H54 (cell line): ENCODE results near the gene SERGEF.

Source experiments
- DNase-seq: peaks from one replicate; pipeline ENCODE4 v3.0.0; 2011; ENCODE audit warnings: low spot score, mixed read lengths; ENCODE audit not compliant: insufficient read length
- FAIRE-seq: peaks from 3 replicates; lab custom pipeline; 2011; peaks lifted over from hg19 to GRCh38; lab: Jason Lieb, UNC
- POLR2A ChIP-seq: IDR thresholded peaks from 2 replicates; pipeline ENCODE4 v1.6.1; 2011; ENCODE audit warnings: low read depth, mild to moderate bottlenecking, low read length

The SERGEF gene

GRCh38 chr11:17838102-17838501 lies 174.7 kb downstream of the SERGEF start:
- FAIRE-seq (no peak), DNase-seq (no peak)
- no peak for TF ChIP-seq POLR2A

GRCh38 chr11:17831883-17832282 lies 181.0 kb downstream of the SERGEF start:
- no peak for FAIRE-seq
- TF ChIP-seq POLR2A, result no peak
- DNase-seq, result no peak

GRCh38 chr11:17831228-17831627 lies 181.6 kb downstream of the SERGEF start:
- no peak for DNase-seq
- FAIRE-seq, result no peak
- TF ChIP-seq POLR2A, result no peak

GRCh38 chr11:17828311-17828751 lies 184.5 kb downstream of the SERGEF start:
- DNase-seq (no peak), FAIRE-seq (no peak)
- no peak for TF ChIP-seq POLR2A

DNA sequence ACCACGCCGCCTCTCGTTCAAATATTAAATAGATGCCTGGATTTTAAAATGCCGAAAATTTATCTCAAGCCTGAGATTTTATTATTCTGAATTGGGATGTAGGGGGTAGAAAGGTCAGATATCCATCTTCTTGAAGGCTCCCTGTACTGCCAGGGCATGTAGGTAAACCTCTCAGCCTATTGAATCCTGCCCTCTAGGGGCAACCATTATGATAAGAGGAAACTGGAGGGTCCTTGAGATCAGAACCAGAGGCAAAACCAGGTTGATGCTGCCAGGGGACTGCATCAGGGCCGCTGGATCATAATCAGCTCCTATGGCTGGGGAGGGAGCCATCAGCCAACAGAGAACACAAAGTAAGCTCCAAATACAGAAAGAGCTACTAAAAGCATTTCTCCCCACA lies 185.8 kb downstream of the SERGEF start:
- FAIRE-seq, result no peak
- TF ChIP-seq POLR2A, result no peak
- no peak for DNase-seq

DNA sequence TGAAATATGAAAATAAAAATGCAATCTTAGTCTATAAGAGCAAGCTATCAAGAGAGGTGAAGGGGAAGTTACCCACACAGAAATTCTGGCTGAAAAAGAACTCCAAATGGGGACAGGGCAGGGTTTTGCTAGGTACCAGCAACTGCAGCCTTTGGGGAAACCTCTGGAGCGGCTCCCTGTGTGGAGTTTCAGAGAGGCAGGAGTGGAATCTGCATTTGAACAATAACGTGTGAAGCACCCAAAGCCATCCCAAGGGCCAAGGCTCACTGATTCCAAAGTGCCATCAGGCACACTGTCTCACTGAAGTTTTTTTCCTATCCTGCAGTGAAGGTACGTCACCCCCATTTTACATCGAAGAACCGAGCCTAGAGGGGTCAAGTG lies 190.5 kb downstream of the SERGEF start:
- DNase-seq, result no peak
- no peak for TF ChIP-seq POLR2A
- no peak for FAIRE-seq

GRCh38 chr11:17821648-17822400 lies 191.0 kb downstream of the SERGEF start:
- DNase-seq, result no peak
- no peak for TF ChIP-seq POLR2A
- no peak for FAIRE-seq

GRCh38 chr11:17816232-17816931 lies 196.5 kb downstream of the SERGEF start:
- no peak for DNase-seq
- TF ChIP-seq POLR2A, result no peak
- FAIRE-seq, result no peak

- FAIRE-seq, result no peak
- TF ChIP-seq POLR2A, result no peak
- no peak for DNase-seq
Observed at GRCh38 chr11:17814546-17814945, 198.3 kb downstream of the SERGEF start.

- no peak for TF ChIP-seq POLR2A
- FAIRE-seq, result no peak
- DNase-seq, result no peak
Observed at GRCh38 chr11:17813391-17814059, 199.3 kb downstream of the SERGEF start.

GRCh38 chr11:17812865-17813187 lies 200.0 kb downstream of the SERGEF start:
- TF ChIP-seq POLR2A, result no peak
- no peak for FAIRE-seq
- no peak for DNase-seq

DNA sequence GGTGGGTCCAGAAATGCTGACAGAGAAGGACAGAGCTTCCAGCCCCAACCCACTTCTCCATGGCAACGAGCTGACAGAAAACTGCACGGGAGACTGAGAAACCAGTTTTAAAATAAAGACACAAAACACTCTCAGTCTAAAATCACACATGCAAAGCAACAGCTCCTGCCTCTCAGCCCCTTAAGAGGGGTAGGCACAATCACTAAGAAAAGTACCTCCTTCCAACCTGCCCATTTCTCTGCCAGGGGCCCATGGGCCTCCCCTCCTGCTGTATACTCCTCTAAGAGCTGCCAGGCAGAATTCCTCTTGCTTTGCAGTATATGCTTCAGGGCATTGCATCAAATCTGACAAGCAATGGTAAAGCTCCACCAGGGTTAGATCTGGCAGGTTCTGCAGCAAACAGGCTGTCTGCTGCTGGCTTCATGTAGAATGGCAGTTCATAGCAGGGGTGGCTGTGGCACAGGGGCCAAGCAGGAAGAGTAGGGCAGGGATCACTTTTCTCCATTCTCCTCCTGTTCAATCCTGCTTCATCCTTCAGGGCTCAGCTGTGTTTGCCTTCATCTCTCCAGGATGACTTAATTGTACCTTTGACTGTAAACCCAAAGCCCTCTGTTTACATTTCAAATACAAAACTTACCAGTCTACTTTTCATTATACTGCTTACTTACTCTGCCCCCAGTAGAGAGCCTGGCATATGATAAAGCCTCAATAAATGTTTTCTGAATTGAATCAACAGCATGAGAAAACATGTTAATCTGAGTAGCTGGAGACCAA lies 200.6 kb downstream of the SERGEF start:
- TF ChIP-seq POLR2A, result no peak
- DNase-seq, result no peak
- no peak for FAIRE-seq

DNA sequence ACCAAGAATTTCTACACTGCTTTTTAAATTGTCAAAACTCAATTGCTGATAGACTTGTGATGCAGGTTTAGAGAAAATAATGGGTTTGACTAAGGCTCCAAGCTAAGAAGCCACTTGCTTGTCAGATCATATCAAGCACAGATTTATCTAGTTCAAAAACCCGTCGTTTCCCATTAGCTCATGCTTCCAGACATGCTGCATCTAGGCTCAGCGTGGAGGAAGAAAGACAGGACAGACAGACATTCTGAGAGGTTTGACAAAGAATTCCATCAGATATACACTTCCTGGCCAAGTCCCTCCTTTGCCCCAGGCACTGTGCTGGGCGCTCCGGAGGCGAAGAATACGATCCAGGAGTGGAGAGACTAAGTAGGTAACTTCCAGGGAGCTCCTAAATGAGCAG lies 201.5 kb downstream of the SERGEF start:
- FAIRE-seq (no peak), DNase-seq (no peak)
- no peak for TF ChIP-seq POLR2A

- no peak for FAIRE-seq
- TF ChIP-seq POLR2A, result no peak
- DNase-seq, result no peak
Observed at GRCh38 chr11:17810746-17811145, 202.1 kb downstream of the SERGEF start.
